Gastrocnemius medialis (tissue), 4 donors: ENCODE data around the gene PRKCH. TPM values are rescaled to one million over a fixed set of nuclear protein-coding genes. Genes with fewer than 3 reads are reported as not detected.
A peak's percentile ranks its signal among the peaks of the same experiment; 100 is the strongest.

Experiments used
- ATAC-seq, 2 donors: fragments of 150-250 bp; one replicate each; pipeline ENCODE4 v1.9.1; 2016
- DNase-seq, 2 donors: peaks; one replicate each; pipeline ENCODE4 v3.0.0-alpha.2; 2019
- H3K27ac ChIP-seq, 4 donors: fragments of 200-600 bp; sonication (generic); 1 replicate in 1 of 4; 2 replicates in 3 of 4; pipeline ENCODE4 v1.5.1; 2016 to 2018; ENCODE audit warnings: mild to moderate bottlenecking in 2 of 4, moderate library complexity in 1 of 4
- H3K27me3 ChIP-seq, 3 donors: fragments of 200-600 bp; sonication (generic) in 2 of 3; 1 replicate in 1 of 3; 2 replicates in 2 of 3; pipeline versions ENCODE4 v1.5.1 to v1.6.0; 2016 to 2019; ENCODE audit warnings: mild to moderate bottlenecking in 1 of 3, moderate library complexity in 1 of 3
- H3K36me3 ChIP-seq, 2 donors: fragments of 200-600 bp; sonication (generic) in 1 of 2; one replicate each; pipeline ENCODE4 v1.5.1; 2017 to 2018
- H3K4me1 ChIP-seq, 2 donors: fragments of 200-600 bp; sonication (generic) in 1 of 2; one replicate each; pipeline ENCODE4 v1.5.1; 2016 to 2017; ENCODE audit warnings: mild to moderate bottlenecking in 2 of 2
- H3K4me3 ChIP-seq, 4 donors: fragments of 200-600 bp; sonication (generic) in 3 of 4; 1 replicate in 1 of 4; 2 replicates in 3 of 4; pipeline ENCODE4 v1.5.1; 2016 to 2019; ENCODE audit warnings: mild to moderate bottlenecking in 2 of 4
- H3K9me3 ChIP-seq, 3 donors: fragments of 200-600 bp; sonication (generic) in 2 of 3; 1 replicate in 1 of 3; 2 replicates in 2 of 3; pipeline ENCODE4 v1.5.1; 2016 to 2019
- POLR2A ChIP-seq, 2 donors: fragments of 450-650 bp; IDR thresholded peaks; one replicate each; pipeline ENCODE4 v1.6.1; 2017; ENCODE audit warnings: antibody characterized with exemption in 2 of 2, mild to moderate bottlenecking in 2 of 2, moderate library complexity in 2 of 2
- in situ Hi-C, 4 donors: fragments of 200-750 bp; cut with MboI; loops; one replicate each; pipeline versions ENCODE4 v1.15.0 to v1.8.0; 2017; ENCODE audit warnings: low sequenced_read_pairs in 4 of 4
- intact Hi-C: fragments of 100-400 bp; cut with DNase I; formaldehyde crosslinking; loops from one replicate; pipeline ENCODE4 v1.15.1; 2023; ENCODE audit warnings: low total_unique reads
- total RNA-seq, 4 donors: library from RNA; depleted of rRNA; stranded (reverse); fragments of >200 nt; gene quantifications; one replicate each; pipeline versions ENCODE4 v1.1.0 to v1.2.3, GENCODE V29; 2016
- TF ChIP-seq, protein P1 (sequence below), 5 experiments: fragments of 450-650 bp in 3 of 5; fragments of 200-600 bp in 2 of 5; sonication (generic) in 2 of 5; IDR thresholded peaks in 4 of 5; conservative IDR thresholded peaks in 1 of 5; 1 replicate in 4 of 5; 2 replicates in 1 of 5; pipeline ENCODE4 v1.5.1; 2016 to 2019; ENCODE audit warnings: antibody characterized with exemption in 5 of 5, mild to moderate bottlenecking in 3 of 5, moderate library complexity in 3 of 5

Gene PRKCH
- total RNA-seq, 4 donors from 2014 or later, result 11.3 to 32.4 (median 16.6) TPM

DNA sequence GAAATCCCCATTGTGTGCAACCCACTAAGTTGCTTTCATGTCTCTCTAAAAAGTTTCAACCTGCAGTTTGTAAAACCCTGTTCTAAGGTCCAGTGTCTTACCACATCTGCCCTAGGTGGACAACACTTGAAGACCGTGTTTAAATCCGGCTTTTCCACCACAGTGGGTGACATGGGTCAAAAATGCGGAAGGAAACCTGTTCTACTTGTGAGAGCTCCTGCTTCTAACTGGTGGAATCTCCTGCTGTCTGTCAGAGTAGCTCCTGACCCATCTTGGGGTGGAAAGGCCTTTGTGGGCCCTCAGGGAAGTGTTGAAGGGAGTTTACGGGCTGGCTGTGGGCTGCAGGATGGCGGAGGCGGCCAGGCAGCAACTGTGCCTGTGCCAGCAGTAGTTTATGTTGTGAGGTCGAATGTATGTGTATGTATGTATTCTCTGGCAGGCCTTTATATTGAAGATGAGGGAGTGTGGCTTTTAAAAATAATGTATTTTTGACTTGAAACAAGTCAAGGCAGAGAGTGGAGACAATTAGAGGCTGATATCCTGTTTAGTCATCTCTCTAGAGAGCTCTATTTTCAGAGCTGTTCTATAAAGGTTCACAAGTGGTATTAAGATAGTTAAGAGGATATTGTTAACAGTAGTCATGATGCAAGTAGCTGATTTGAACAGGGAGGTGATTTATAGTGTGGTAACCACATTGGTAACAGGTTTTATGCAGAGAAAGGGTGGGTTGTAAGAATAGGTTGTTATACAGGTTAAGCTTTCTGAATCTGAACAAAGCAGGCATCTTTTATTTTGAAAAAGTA, 67.0 kb downstream of the PRKCH start:
- in situ Hi-C loops, result no loop called here
- H3K4me3 ChIP-seq, result no peak overlapping the region
- peak; percentile 51 to 69 for ATAC-seq
- H3K27ac ChIP-seq, result peak overlapping the region; percentile 49 to 75 (median 58)
- TF ChIP-seq, protein P1, sequence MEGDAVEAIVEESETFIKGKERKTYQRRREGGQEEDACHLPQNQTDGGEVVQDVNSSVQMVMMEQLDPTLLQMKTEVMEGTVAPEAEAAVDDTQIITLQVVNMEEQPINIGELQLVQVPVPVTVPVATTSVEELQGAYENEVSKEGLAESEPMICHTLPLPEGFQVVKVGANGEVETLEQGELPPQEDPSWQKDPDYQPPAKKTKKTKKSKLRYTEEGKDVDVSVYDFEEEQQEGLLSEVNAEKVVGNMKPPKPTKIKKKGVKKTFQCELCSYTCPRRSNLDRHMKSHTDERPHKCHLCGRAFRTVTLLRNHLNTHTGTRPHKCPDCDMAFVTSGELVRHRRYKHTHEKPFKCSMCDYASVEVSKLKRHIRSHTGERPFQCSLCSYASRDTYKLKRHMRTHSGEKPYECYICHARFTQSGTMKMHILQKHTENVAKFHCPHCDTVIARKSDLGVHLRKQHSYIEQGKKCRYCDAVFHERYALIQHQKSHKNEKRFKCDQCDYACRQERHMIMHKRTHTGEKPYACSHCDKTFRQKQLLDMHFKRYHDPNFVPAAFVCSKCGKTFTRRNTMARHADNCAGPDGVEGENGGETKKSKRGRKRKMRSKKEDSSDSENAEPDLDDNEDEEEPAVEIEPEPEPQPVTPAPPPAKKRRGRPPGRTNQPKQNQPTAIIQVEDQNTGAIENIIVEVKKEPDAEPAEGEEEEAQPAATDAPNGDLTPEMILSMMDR (IDR thresholded peaks at IDR 0.05 in 4 of 5, conservative IDR thresholded peaks at IDR 0.05 in 1 of 5), result no peak
- no peak for TF ChIP-seq POLR2A (IDR thresholded peaks at IDR 0.05)
- no peak for DNase-seq
- H3K9me3 ChIP-seq, result no peaks in the 10 kb centered on the region
- intact Hi-C loops, result no loop called here
- no peaks in the 10 kb centered on the region for H3K36me3 ChIP-seq
- H3K27me3 ChIP-seq, result no peaks in the 10 kb centered on the region
- peaks cover 19 to 45% of the 10 kb centered on the region in 2 donors for H3K4me1 ChIP-seq

DNA sequence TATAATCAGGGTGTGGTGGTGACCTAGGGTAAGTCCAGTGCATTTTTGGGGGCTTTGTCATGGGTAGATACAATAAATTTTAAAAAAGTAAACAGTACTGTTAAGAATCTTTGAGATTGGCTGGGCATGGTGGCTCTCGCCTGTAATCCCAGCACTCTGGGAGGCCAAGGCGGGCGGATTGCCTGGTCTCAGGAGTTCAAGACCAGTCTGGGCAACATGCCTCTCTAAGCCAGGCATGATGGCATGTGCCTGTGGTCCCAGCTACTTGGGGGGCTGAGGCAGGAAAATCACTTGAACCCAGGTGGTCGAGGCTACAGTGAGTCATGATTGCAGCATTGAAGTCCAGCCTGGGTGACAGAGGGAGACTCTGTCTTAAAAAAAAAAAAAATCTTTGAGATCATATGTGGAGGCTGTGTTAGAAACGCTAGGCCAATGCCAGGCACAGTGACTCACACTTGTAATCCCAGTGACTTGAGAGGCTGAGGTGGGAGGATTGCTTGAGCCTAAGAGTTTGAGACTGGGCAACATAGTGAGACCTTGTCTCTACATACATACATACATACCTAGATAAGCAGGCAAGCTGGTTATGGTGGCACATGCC, 67.7 kb downstream of the PRKCH start:
- peak overlapping the region; percentile 43 to 75 (median 52) for H3K27ac ChIP-seq
- DNase-seq (no peak), ATAC-seq (no peak)
- TF ChIP-seq POLR2A (IDR thresholded peaks at IDR 0.05), result no peak
- TF ChIP-seq, protein P1 (IDR thresholded peaks at IDR 0.05 in 4 of 5, conservative IDR thresholded peaks at IDR 0.05 in 1 of 5), result no peak
- no peak overlapping the region for H3K4me3 ChIP-seq
- H3K27me3 ChIP-seq, result no peaks in the 10 kb centered on the region
- H3K36me3 ChIP-seq, result no peaks in the 10 kb centered on the region
- H3K9me3 ChIP-seq, result no peaks in the 10 kb centered on the region
- in situ Hi-C loops (no loop called here), intact Hi-C loops (no loop called here)
- peaks cover 20 to 43% of the 10 kb centered on the region in 2 donors for H3K4me1 ChIP-seq

DNA sequence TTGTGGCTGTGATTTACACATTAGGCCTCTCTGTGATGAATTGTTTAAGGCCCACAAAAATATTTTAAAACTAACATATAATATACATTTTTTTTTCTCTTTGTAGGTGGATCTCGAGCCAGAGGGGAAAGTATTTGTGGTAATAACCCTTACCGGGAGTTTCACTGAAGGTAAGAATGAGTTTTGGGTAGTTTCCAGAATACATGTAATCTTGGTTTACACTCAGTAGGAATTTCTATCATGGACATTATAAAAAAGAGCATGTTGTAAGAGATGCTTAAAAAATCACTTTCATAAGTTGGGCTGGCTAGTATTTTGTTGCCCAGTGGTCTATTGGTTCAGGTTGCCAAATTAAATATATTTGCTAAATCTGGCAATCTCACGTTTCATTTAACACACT, 69.7 kb downstream of the PRKCH start:
- peak overlapping the region in 1 of 4 donors; percentile 9 for H3K27ac ChIP-seq
- intact Hi-C loops, result no loop called here
- TF ChIP-seq POLR2A (IDR thresholded peaks at IDR 0.05), result no peak
- TF ChIP-seq, protein P1 (IDR thresholded peaks at IDR 0.05 in 4 of 5, conservative IDR thresholded peaks at IDR 0.05 in 1 of 5), result no peak

DNA sequence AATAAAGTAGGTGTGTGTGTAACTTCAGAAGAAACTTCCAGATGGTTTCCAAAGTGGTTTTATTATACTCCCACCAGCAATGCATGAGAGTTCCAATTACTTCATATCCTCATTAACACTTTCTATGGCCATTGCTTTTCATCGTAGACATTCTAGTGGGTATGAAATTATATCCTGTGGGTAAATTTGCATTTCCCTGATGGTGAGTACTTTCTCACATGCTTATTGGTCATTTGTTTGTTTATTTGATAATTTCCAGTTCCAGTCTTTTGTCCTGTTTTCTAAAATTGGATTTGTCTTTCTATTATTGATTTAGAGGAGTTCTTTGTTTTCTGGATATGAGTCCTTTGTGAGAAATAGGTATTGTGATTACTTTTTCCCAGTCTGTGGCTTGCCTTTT, 70.9 kb downstream of the PRKCH start:
- TF ChIP-seq, protein P1 (IDR thresholded peaks at IDR 0.05 in 4 of 5, conservative IDR thresholded peaks at IDR 0.05 in 1 of 5), result no peak
- TF ChIP-seq POLR2A (IDR thresholded peaks at IDR 0.05), result no peak
- intact Hi-C loops, result no loop called here
- no peak overlapping the region for H3K27ac ChIP-seq
- H3K27me3 ChIP-seq, result no peaks in the 10 kb centered on the region
- in situ Hi-C loops, result no loop called here
- no peak overlapping the region for H3K4me3 ChIP-seq
- DNase-seq (no peak), ATAC-seq (no peak)
- H3K9me3 ChIP-seq, result no peaks in the 10 kb centered on the region
- H3K4me1 ChIP-seq, result peaks cover 16 to 26% of the 10 kb centered on the region in 2 donors
- H3K36me3 ChIP-seq, result no peaks in the 10 kb centered on the region

More for the DNA sequence above, 69.7 kb downstream of the PRKCH start:
- Histone ChIP-seq H3K4me1 (peaks cover 28 to 35% of the 10 kb centered on the region in 2 donors), H3K27me3 (no peaks in the 10 kb centered on the region), H3K9me3 (no peaks in the 10 kb centered on the region), H3K4me3 (no peak overlapping the region), H3K36me3 (no peaks in the 10 kb centered on the region)
- DNase-seq (no peak), ATAC-seq (no peak)
- in situ Hi-C loops, result no loop called here
